Ishikawa (cell line): ENCODE measurements around the gene PLA2G2F.

Experiments used
- CEBPB ChIP-seq: IDR thresholded peaks from 2 replicates; pipeline ENCODE4 v1.6.1; 2012
- EP300 ChIP-seq: IDR thresholded peaks from 2 replicates; pipeline ENCODE4 v1.6.1; 2012; ENCODE audit warnings: borderline replicate concordance
- FOXM1 ChIP-seq: IDR thresholded peaks from 2 replicates; pipeline ENCODE4 v1.6.1; 2012; ENCODE audit warnings: low read depth, borderline replicate concordance
- RAD21 ChIP-seq: IDR thresholded peaks from 2 replicates; pipeline ENCODE4 v1.6.1; 2012; ENCODE audit warnings: low read depth
- TAF1 ChIP-seq: IDR thresholded peaks from 2 replicates; pipeline ENCODE4 v1.6.1; 2012; ENCODE audit warnings: low read depth, mild to moderate bottlenecking
- TCF12 ChIP-seq: IDR thresholded peaks from 2 replicates; pipeline ENCODE4 v1.6.1; 2012; ENCODE audit warnings: low read depth
- TEAD4 ChIP-seq: IDR thresholded peaks from 2 replicates; pipeline ENCODE4 v1.6.1; 2012
- YY1 ChIP-seq: IDR thresholded peaks from 2 replicates; pipeline ENCODE4 v1.6.1; 2012; ENCODE audit warnings: low read depth
- ZBTB7A ChIP-seq: IDR thresholded peaks from 2 replicates; pipeline ENCODE4 v1.6.1; 2012; ENCODE audit warnings: low read depth
- TF ChIP-seq, protein P1 (sequence below): IDR thresholded peaks from 2 replicates; pipeline ENCODE4 v1.6.1; 2012
- TF ChIP-seq, protein P2 (sequence below): IDR thresholded peaks from 2 replicates; pipeline ENCODE4 v1.6.1; 2012; ENCODE audit warnings: low read depth, mild to moderate bottlenecking

DNA sequence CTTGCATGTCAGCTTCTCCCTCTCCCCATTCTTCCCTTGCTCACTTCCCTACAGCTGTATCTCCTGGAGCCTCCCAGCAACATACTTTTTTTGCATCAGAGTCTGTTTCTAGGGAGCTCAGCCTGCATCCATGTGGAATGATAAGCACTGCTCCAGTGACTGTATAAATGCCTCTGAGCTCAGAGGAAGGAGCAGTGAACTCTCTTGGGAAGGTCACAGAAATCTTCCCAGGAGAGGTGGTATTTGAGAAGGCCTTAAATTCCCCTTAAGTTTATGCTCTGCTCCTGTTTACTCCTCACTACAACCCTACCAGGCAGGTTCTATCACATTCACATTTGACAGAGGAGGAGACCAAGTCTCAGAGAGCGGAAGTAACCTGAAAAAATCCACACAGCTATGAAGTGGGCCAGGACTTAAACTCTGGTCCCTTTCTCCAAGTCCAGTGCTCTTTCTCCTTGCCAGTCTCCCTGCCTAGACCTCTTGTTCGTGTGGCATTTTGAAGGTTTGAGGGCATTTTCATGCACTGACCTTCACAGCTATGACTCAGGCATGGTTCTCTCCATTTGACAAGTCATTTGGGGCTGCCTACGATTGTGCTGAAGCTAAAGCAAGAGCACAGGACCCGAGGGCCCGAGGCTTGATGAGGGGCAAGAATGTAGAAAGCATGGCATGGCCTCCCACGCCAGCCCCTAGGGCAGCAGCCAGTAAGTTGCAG, 41.2 kb downstream of the PLA2G2F start:
- no peak for TF ChIP-seq TAF1
- TF ChIP-seq YY1, result no peak
- TF ChIP-seq, protein P1, sequence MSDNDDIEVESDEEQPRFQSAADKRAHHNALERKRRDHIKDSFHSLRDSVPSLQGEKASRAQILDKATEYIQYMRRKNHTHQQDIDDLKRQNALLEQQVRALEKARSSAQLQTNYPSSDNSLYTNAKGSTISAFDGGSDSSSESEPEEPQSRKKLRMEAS, result no peak
- TF ChIP-seq RAD21, result no peak
- TF ChIP-seq, protein P2, sequence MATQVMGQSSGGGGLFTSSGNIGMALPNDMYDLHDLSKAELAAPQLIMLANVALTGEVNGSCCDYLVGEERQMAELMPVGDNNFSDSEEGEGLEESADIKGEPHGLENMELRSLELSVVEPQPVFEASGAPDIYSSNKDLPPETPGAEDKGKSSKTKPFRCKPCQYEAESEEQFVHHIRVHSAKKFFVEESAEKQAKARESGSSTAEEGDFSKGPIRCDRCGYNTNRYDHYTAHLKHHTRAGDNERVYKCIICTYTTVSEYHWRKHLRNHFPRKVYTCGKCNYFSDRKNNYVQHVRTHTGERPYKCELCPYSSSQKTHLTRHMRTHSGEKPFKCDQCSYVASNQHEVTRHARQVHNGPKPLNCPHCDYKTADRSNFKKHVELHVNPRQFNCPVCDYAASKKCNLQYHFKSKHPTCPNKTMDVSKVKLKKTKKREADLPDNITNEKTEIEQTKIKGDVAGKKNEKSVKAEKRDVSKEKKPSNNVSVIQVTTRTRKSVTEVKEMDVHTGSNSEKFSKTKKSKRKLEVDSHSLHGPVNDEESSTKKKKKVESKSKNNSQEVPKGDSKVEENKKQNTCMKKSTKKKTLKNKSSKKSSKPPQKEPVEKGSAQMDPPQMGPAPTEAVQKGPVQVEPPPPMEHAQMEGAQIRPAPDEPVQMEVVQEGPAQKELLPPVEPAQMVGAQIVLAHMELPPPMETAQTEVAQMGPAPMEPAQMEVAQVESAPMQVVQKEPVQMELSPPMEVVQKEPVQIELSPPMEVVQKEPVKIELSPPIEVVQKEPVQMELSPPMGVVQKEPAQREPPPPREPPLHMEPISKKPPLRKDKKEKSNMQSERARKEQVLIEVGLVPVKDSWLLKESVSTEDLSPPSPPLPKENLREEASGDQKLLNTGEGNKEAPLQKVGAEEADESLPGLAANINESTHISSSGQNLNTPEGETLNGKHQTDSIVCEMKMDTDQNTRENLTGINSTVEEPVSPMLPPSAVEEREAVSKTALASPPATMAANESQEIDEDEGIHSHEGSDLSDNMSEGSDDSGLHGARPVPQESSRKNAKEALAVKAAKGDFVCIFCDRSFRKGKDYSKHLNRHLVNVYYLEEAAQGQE, result no peak
- TF ChIP-seq TEAD4, result no peak
- TF ChIP-seq CEBPB, result no peak
- no peak for TF ChIP-seq ZBTB7A
- TF ChIP-seq EP300, result no peak
- no peak for TF ChIP-seq FOXM1
- TF ChIP-seq TCF12, result no peak
